NCI-H146 treated with DMSO at 0.1 percent for 48 hours (cell line): Measurements from ENCODE around the gene ZNF75A.

Experiments used
- DNase-seq: peaks from one replicate; lab custom pipeline; 2025; ENCODE audit not compliant: unreplicated experiment; lab: John Stamatoyannopoulos, UW

ZNF75A gene

DNA sequence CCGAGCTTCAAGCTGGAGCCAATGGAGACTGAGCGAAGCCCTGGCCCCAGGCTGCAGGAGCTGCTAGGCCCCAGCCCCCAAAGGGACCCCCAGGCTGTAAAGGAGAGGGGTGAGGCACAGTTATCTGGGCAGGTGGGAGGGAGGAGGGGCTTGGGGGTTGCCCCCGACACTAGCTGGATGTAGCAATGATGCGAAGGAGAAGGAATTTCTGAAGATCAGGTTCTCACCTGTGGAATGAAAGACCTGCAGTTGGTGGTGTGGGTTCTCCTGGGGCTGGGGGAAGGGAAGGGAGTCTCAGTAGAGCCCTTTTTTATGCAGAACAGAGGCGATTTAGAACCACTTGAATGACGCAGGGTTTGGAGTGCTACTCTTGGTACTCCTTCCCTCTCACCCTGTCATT is 20.2 kb upstream of the ZNF75A start:
- no peak for DNase-seq

DNA sequence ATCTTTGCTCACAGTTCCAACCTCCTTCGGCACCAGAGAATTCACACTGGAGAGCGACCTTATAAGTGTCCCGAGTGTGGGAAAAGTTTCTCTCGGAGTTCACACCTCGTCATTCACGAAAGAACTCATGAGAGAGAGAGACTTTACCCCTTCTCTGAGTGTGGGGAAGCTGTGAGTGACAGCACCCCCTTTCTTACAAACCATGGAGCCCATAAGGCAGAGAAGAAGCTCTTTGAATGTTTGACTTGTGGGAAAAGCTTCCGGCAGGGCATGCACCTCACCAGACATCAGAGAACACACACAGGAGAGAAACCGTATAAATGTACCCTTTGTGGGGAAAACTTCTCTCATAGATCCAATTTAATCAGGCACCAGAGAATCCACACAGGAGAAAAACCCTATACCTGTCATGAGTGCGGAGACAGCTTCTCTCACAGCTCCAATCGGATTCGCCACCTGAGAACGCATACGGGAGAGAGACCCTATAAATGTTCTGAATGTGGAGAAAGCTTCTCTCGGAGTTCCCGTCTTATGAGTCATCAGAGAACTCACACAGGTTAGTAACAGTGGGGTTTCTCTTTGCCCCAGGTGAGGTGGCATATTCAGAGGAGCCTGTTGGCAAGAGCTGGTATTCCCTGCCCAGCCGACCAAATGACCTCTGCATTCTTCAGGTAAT is 15.2 kb upstream of the ZNF75A start:
- DNase-seq = no peak

DNA sequence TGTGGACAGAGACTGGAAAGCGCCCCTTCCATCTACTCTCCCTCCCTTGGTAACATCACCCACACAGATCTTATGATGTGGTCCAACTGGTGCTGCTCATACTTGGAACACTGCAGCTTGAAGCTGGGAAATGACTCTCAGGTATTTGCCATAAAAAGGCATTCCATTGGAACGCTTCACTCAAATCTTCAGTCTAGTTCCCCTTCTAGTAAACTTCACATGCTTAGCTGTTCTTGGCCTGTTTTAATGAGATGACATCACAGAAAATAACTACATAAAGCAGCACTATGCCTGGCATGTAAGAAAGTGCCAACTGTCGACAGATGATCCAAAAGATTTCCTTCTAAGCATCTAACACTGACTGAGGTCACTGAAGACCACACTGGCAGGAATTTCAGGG is 12.7 kb upstream of the ZNF75A start:
- no peak for DNase-seq

DNA sequence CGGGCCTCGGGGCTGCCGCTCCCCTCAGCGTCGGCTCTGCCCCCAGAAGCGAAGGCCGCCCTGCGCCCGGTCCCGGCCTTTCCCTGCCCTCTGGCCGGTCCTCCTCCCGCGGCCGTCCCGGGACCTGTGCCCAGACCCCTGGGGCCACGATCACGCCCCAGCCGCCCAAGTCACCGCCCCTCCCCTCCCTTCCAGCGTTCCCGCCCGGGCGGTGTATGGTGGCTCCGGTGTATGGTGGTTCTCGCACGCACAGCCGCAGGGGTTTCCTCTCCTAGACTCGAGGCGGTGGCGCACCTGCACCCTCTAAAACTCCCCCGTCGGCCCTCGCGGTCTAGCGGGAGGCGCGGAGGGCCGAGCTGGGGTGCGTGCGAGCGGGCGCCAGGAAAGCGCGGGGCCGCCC is 10.1 kb upstream of the ZNF75A start:
- DNase-seq = no peak

DNA sequence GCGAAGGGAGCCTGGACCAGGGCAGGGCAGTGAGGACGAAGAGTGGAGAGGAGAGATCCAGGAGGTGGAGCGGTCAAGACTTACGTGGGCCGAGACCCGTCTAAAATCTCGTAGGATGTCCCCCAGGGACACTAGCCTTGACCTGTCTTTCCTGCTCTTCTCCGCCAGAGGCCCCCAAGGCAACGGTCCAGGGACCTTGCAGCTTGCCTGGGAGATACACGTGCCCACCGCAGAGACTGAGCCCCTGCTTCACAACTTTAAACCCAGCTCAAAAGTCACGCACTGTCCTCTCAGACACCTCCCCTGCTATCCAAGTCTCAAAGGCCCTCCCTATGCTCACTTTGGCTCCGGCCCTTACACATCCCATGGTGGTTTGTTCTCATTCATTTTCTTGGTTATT is 9.5 kb upstream of the ZNF75A start:
- no peak for DNase-seq

DNA sequence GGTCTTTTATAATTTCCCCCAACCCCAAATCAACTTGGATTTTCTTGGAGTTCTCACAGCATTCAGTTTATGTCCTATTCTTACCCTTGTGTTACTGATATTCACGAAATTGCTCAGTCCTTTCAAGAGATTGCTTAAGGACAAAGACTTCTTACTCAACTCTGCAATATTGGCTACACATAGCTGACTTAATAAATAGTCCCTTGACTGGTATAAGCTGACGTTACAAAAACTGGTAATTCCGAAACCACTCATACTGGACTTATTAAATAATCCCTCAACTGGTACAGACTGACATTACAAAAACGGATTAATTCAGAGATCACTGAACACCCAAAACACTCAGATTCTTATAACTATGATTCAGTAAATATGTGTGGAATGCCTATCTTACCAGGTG is 927 bp upstream of the ZNF75A start:
- no peak for DNase-seq

DNA sequence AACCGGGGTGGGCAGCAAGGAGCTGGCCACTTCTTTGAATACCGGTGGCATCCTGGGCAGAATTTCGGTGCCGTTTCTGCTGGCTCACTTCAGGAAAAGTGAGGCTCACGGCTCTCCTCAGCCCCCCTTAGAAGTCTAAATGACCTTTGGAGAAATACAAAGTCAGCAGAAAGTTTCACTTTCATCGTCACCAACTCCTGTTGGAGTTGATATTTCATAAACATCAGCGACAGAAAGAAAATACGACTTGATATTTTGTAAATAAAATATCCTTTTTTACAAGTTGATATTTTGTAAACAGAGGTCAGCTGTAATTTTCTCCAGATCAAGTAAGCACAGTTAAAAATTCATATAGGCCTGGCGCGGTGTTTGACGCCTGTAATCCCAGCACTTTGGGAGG is 781 bp downstream of the ZNF75A start:
- no peak for DNase-seq

DNA sequence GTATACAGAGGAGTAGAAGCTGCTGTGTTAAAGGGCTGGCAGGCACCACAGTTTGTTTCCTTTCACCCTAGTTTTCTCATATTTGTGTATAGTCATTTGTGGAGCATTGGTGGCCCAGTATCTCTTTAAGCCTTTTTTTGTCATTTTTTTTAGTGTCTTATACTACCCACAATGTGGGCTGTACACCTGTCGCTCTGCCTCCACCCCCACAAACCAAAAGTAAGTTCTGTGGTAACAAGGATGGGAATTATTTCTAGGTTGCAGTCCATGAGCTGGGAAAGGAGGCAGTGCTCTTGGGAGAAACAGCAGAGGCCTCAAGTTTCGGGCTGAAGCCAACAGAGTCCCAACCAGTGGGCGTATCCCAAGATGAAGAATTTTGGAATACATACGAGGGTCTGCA is 6.2 kb downstream of the ZNF75A start:
- DNase-seq = no peak

DNA sequence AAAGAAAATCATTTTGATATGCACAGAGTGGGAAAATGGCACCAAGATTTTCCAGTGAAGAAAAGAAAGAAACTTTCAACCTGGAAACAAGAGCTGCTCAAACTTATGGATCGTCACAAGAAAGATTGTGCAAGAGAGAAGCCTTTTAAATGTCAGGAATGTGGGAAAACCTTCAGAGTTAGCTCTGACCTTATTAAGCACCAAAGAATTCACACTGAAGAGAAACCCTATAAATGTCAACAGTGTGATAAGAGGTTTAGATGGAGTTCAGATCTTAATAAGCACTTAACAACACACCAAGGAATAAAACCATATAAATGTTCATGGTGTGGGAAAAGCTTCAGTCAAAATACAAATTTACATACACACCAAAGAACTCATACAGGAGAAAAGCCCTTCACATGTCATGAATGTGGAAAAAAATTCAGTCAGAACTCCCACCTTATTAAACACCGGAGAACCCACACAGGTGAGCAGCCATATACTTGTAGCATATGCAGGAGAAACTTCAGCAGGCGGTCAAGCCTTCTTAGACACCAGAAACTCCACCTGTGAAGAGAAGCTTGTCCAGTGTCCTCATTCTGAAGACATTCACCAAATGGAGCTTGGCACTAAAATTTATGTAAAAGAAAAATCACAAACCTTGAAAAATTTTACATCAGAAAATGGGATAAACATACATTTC is 12.2 kb downstream of the ZNF75A start:
- no peak for DNase-seq

DNA sequence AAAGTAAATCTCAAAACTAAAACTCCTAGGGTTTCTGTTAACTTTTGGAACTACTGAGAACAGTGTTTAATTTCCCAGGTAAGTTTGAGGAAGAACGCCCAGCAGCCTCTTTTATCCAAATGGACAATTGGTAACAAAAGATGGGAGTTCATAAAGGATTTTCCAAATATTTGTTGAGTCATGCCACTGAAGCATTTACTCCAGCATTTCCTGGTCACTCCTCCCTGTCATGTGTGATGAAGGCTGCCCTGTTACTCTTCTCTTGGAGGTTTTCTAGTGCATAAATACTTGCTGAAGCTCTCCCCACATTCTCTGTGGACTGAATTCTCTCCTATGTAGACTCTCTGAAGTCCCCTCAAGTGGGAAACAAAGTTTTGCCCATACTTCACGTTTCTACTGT is 16.5 kb downstream of the ZNF75A start:
- DNase-seq = no peak

DNA sequence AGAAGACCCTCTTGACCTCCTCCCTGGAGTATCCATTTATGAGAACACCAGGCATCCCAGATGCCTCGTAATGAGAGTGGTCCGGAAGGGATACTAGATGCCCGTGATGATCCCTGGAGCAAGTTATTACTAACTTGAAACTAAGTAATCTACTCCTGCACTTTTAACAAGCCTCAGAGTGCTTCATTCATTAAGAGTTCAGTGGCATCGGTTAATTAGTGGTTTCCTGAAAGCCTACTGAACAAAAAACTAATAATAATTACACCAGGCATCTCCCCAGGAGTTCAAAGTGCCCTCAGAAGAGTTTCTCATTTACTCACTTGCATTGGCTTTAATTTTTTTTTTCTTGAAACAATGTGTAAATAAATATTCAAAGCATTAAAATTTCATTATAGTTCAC is 22.2 kb downstream of the ZNF75A start:
- no peak for DNase-seq

DNA sequence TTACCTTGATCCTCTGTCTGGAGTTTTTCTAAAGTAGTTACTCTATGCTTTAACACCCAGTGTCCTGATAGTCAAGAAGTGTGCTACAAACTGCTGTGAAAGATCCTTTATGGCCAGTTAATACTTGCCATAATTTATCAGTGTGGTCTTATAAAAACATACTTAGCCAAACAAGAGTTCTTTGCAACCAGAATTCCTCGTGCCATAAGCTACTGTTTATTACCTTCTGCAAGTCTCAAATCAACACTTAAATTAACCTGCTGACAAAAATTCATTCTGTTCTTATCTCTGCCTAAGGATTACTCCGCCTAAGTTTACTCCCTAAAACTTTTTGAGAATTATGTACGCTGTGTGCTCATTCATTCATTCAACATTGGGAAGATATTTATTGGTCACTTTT is 22.8 kb downstream of the ZNF75A start:
- no peak for DNase-seq

DNA sequence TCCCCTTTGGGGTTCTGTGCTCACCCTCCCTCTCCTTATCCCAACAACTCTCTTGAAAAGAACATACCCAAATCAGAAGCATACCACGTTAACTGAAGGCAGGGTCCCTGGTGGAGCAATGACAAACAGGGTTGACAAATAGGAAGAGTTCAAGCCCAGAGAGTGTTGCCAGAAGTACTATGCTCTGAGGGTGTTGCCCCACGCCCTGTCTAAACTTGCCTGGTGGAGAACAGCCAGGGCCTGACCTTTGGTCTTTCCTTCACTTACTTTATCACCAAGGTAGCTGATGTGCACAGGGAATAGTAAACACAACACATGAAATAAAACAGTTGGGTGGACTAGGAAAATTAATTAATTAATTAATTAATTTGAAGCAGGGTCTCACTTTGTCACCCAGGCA is 23.3 kb downstream of the ZNF75A start:
- no peak for DNase-seq

DNA sequence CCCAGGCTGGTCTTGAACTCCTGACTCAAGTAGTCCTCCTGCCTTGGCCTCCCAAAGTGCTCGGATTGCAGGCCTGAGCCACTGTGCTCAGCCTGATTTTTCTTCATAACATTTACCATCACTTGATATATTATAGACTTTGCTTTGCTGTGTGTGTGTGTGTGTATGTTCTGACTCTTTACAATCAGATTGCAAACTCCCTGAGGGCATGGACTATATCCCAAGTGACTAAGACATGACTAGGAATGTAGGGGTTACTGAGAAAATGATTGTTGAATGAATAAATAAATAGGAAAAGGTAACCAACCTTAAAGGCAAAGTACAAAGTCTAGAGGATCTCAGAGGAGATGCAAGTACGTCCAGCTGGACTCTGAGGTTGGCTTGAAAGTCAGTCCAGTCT is 40.7 kb downstream of the ZNF75A start:
- no peak for DNase-seq

DNA sequence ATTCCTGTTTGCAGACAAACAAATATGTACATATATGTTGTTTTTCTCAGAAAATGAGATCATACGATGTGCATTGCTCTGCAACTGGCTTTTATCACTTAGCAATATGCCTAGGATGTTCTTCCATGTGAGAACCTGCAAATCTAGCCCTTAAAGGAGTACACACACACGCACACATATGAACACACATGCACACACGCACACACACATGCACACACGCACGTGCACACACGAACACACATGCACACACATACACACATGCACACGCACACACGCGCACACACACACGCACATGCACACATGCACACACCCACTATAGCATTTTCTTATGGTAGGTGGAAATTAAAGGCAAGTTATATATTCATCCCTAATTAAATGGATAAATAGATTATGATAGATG is 42.3 kb downstream of the ZNF75A start:
- no peak for DNase-seq

DNA sequence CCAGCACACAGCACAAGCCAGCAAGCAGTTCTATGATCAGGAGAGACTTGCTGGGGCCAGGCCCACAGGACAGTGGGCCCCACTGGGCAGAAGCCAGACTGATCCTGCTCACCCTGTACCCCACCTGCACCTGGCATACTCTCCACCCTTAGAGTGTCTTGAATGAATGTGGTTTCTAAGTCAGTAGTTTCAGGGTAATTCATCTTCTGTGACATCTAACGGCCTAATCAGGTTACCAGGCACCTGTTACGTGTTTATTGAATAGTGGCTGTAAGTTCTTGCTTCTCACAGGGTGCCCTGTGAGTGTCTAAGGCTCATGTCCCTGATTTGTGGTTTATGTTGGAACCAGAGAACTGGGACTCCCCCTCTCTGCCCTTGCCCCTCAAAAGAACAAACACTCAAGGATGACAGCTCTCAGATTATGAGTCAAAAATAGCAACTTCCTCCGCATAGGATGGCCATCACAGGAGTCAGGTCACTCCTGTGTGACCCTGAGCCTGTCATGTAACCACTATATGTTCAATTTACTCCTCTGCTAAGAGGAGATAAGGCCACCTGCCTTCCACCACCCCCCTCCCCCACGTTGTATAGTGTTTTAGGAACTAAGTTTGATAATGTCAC is 43.4 kb downstream of the ZNF75A start:
- no peak for DNase-seq

DNA sequence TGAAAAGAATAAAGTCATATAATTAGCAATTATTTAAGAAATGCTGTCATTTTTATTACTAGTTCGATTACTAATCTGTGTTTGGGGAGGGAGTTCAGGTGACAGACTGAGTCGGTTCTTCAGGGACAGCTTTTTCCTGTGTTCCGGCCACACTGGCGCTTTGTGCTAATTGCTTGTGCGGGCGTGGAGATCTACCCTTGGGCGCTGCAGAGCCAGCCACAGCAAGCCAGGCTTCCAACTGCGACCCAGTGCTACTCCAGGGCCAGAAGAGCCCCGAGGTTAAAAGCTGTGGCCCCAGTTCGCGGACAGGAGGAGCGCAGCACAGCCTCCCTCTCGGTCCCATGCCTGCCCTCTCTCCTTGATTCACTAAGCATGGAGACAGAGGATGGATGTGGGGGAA is 43.9 kb downstream of the ZNF75A start:
- no peak for DNase-seq

DNA sequence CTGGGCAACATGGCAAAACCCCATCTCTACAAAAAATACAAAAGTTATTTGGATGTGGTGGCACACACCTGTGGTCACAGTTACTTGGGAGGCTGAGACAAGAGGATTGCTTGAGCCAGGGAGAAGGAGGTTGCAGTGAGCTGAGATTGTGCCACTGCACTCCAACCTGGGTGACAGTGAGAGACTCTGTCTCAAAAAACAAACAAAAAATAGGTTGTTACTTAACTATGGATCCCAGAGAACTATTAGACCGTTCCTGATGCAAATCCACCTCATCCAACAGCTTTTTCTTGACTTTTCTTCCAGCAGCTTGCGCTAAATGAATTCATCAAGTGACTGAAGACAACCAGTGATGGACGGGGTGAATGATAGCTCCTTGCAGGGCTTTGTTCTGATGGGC is 50.3 kb downstream of the ZNF75A start, which contains the start of gene OR2C1:
OR2C1 (plus strand) TSS at position 301 of the 400 bp plus-strand sequence; CDS start at position 353, 52 bp downstream.
- no peak for DNase-seq

DNA sequence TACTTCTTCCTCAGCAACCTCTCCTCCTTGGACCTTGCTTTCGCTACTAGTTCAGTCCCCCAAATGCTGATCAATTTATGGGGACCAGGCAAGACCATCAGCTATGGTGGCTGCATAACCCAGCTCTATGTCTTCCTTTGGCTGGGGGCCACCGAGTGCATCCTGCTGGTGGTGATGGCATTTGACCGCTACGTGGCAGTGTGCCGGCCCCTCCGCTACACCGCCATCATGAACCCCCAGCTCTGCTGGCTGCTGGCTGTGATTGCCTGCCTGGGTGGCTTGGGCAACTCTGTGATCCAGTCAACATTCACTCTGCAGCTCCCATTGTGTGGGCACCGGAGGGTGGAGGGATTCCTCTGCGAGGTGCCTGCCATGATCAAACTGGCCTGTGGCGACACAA is 50.8 kb downstream of the ZNF75A start:
- DNase-seq = peak; percentile 13

DNA sequence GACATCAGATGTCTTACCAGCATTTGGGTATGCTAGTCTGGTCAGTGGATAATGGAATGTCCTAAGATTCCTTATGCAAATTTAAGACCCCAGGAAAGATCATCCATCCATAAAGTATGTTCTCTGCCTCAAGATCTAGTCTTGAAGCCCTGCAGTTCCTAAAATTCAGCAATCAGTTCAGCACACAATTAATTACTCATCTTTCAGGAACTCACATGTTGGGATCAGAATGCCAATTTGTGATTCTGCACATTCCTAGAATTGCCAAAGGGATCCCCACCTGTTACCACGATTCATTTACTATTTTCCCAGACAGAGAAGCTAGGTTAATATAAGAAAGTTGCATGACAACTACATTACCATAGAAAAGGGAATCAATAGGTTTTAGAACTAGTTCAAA is 53.6 kb downstream of the ZNF75A start:
- DNase-seq = no peak

DNA sequence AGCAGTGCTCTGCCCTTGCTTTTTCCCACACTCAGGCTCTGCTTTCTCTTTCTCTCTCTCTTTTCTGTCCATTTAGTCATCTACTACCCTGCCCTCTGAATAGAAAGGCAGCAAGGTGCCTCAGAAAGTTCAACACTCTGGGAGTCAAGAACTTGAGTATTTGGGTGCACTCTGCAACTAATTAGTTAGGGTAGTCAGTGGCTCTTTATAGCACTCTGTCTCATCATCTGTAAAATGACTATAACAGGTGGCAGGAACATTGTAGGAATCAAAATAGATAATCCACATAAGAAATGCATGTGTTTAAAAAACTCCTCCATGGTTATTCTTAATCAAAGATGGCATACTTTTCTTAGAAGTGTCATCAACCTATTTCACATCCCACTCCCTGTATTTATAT is 57.6 kb downstream of the ZNF75A start:
- no peak for DNase-seq

DNA sequence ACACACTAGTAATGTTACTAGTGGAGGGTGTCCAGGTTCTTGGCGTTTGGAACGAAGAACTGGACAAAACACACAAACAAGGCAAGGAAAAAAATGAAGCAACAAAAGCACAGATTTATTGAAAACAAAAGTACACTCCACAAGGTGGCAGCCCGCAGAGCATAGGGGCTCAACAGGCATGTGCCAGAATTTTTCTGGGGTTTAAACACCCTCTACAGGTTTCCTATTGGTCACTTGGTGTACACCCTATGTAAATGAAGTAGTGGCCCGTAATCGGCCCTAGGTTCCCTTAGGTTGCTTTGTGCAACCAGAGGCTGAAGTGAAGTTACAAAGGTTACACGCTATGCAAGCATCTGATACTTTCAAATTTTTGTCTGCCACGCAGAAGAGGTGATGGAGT is 58.5 kb downstream of the ZNF75A start:
- no peak for DNase-seq
